K562 (cell line): Measurements from ENCODE around the gene ERGIC3. TPM values are rescaled to one million over a fixed set of nuclear protein-coding genes. Genes with fewer than 3 reads are reported as not detected.

Source experiments
- ATAC-seq: fragments of 200-7000 bp; cut with Tn5 transposase; 3 replicates; pipeline ENCODE4 v1.9.1; 2020; ENCODE audit warnings: moderate library complexity
- BruUV-seq: library from RNA; stranded (reverse); fragments of 400-500 nt; replicated peaks from 2 replicates; lab custom pipeline; 2021; lab: Mats Ljungman, UMichigan
- CTCF ChIA-PET: fragments of 300-600 bp; formaldehyde crosslinking; extraction: SDS; loops from one replicate; lab custom pipeline; 2021; ENCODE audit warnings: low intra/inter-chr PET ratio; lab: Yijun Ruan, JAX
- POLR2A ChIA-PET: fragments of 300-600, 350-650 bp; sonication (Branson Sonifier 250); formaldehyde crosslinking; extraction: SDS; loops from one replicate; lab custom pipeline; 2021; ENCODE audit warnings: antibody characterized with exemption, inconsistent platforms; lab: Yijun Ruan, JAX
- DNase-seq, 4 experiments: peaks; one replicate each; pipeline versions ENCODE4 v3.0.0 to v3.0.0-alpha.2; 2011 to 2018; ENCODE audit warnings: low spot score in 3 of 4, mixed read lengths in 3 of 4; ENCODE audit errors: extremely low read depth in 1 of 4
- FAIRE-seq: peaks from 2 replicates; lab custom pipeline; 2011; peaks lifted over from hg19 to GRCh38; lab: Jason Lieb, UNC
- H2AFZ ChIP-seq: 2 replicates; pipeline ENCODE4 v1.6.0; 2011; ENCODE audit warnings: low read depth, low read length, control low read depth, inconsistent platforms
- H3K27ac ChIP-seq: fragments of 200-600 bp; 3 replicates; pipeline ENCODE4 v1.8.0; 2011; ENCODE audit warnings: low read depth, mild to moderate bottlenecking, control low read depth, inconsistent platforms, low read length, moderate library complexity, mixed read lengths; ENCODE audit errors: extremely low read depth
- H3K27me3 ChIP-seq, 2 experiments: fragments of 300-600 bp in 1 of 2; 2 replicates in 1 of 2; 3 replicates in 1 of 2; pipeline versions ENCODE4 v1.6.0 to v1.8.0; 2011; ENCODE audit warnings: inconsistent platforms in 2 of 2, low read length in 2 of 2, mild to moderate bottlenecking in 1 of 2, mixed read lengths in 1 of 2, moderate library complexity in 1 of 2; ENCODE audit not compliant: control insufficient read depth in 2 of 2, insufficient read depth in 2 of 2
- H3K36me3 ChIP-seq: fragments of 300-600 bp; 3 replicates; pipeline ENCODE4 v1.8.0; 2011; ENCODE audit warnings: mild to moderate bottlenecking, low read length, inconsistent platforms; ENCODE audit not compliant: control insufficient read depth, insufficient read depth
- H3K4me1 ChIP-seq, 2 experiments: fragments of 200-600 bp in 1 of 2; replicated peaks in 1 of 2; 2 replicates in 1 of 2; 3 replicates in 1 of 2; pipeline versions ENCODE4 v1.5.1 to v1.8.0; 2011; ENCODE audit warnings: inconsistent platforms in 2 of 2, low read length in 2 of 2, mild to moderate bottlenecking in 1 of 2, mixed read lengths in 1 of 2, moderate library complexity in 1 of 2; ENCODE audit not compliant: control insufficient read depth in 2 of 2, insufficient read depth in 2 of 2
- H3K4me2 ChIP-seq: 2 replicates; pipeline ENCODE4 v1.6.1; 2011; ENCODE audit warnings: low read length, control low read depth, inconsistent platforms, mixed read lengths; ENCODE audit not compliant: insufficient read depth
- H3K4me3 ChIP-seq: fragments of 200-600 bp; sonication (generic), shearing (Covaris generic); 2 replicates; pipeline ENCODE4 v1.5.1; 2016; ENCODE audit warnings: control low read depth, inconsistent platforms
- H3K79me2 ChIP-seq: fragments of 200-600 bp; 3 replicates; pipeline ENCODE4 v1.8.0; 2011; ENCODE audit warnings: low read length, inconsistent platforms; ENCODE audit not compliant: control insufficient read depth, insufficient read depth
- H3K9ac ChIP-seq, 2 experiments: 2 replicates each; pipeline versions ENCODE4 v1.6.0 to v1.6.1; 2011; ENCODE audit warnings: low read depth in 2 of 2, low read length in 2 of 2, control low read depth in 1 of 2, inconsistent platforms in 1 of 2, mild to moderate bottlenecking in 1 of 2, mixed read lengths in 1 of 2; ENCODE audit not compliant: insufficient read depth in 1 of 2
- H3K9me1 ChIP-seq: one replicate; pipeline ENCODE4 v1.6.0; 2011; ENCODE audit warnings: inconsistent platforms, mild to moderate bottlenecking, low read length, moderate library complexity; ENCODE audit not compliant: control insufficient read depth, insufficient read depth
- H3K9me3 ChIP-seq: replicated peaks from 2 replicates; pipeline ENCODE4 v1.5.1; 2011; ENCODE audit warnings: low read depth, low read length, inconsistent platforms; ENCODE audit not compliant: control insufficient read depth, insufficient read depth
- H4K20me1 ChIP-seq: replicated peaks from 2 replicates; pipeline ENCODE4 v1.6.1; 2011; ENCODE audit warnings: low read length, inconsistent platforms, mixed read lengths; ENCODE audit not compliant: control insufficient read depth, insufficient read depth
- ATF1 ChIP-seq, 2 experiments: fragments of 450-650 bp in 1 of 2; IDR thresholded peaks; 2 replicates each; pipeline ENCODE4 v1.6.1; 2016; ENCODE audit warnings: missing compliant biosample characterization in 1 of 2, missing genetic modification characterization in 1 of 2
- ATF7 ChIP-seq: fragments of 450-650 bp; IDR thresholded peaks from 2 replicates; pipeline ENCODE4 v1.7.1; 2014; ENCODE audit warnings: mild to moderate bottlenecking, moderate library complexity
- CHD1 ChIP-seq: fragments of 200-600 bp; sonication (generic); IDR thresholded peaks from one replicate; pipeline ENCODE4 v1.6.1; 2012; ENCODE audit warnings: mild to moderate bottlenecking, moderate library complexity, low read length, inconsistent platforms
- CREM ChIP-seq: IDR thresholded peaks from 2 replicates; pipeline ENCODE4 v1.6.1; 2014; ENCODE audit warnings: antibody characterized with exemption, low read depth
- FOXK1 ChIP-seq: sonication (generic); formaldehyde crosslinking; IDR thresholded peaks from 2 replicates; pipeline ENCODE4 v1.8.0; 2022; ENCODE audit warnings: missing genetic modification reagents, mild to moderate bottlenecking, borderline replicate concordance
- JUND ChIP-seq, 2 experiments: IDR thresholded peaks; 2 replicates in 1 of 2; 3 replicates in 1 of 2; pipeline ENCODE4 v1.6.1; 2011; ENCODE audit warnings: borderline replicate concordance in 2 of 2, low read depth in 2 of 2, low read length in 2 of 2, improper control_type of control experiment in 1 of 2, missing biosample characterization in 1 of 2, missing genetic modification characterization in 1 of 2, missing genetic modification reagents in 1 of 2
- TRIM28 ChIP-seq: fragments of 450-650 bp; IDR thresholded peaks from 2 replicates; pipeline ENCODE4 v1.6.1; 2017
- ZKSCAN8 ChIP-seq: fragments of 200-800 bp; sonication (Bioruptor generic); IDR thresholded peaks from 2 replicates; pipeline ENCODE4 v1.6.1; 2016; ENCODE audit warnings: missing genetic modification characterization, missing compliant biosample characterization
- WGBS: fragments of 100-300 bp; shearing (Covaris generic); methylation state at CpG from one replicate; pipeline ENCODE4 v1.1.6; 2016; ENCODE audit warnings: low coverage, mixed read lengths; ENCODE audit not compliant: insufficient coverage; ENCODE audit errors: missing lambda C conversion rate; 5-methylcytosine and 5-hydroxymethylcytosine counted together
- in situ Hi-C: fragments of 300-500 bp; cut with MboI; formaldehyde crosslinking; loops from 4 replicates; pipeline ENCODE4 v1.15.0; 2018; ENCODE audit warnings: inconsistent platforms, mixed read lengths
- intact Hi-C: fragments of 100-400 bp; cut with micrococcal nuclease; formaldehyde crosslinking; loops from 2 replicates; pipeline ENCODE4 v1.14.2; 2022
- polyA plus RNA-seq, 8 experiments: library from polyadenylated mRNA; depleted of rRNA in 4 of 8; stranded (reverse) in 5 of 8; unstranded in 3 of 8; fragments of >200 nt; fragmentation: Nextera tagmentation in 2 of 8; fragmentation: Illumina TruSeq in 1 of 8; extraction: Ambion mirVana in 2 of 8; extraction: Trizol in 1 of 8; gene quantifications; 2 replicates each; pipeline versions ENCODE4 v1.2.1 to v1.2.3, GENCODE V29; 2011 to 2014; ENCODE audit warnings: inconsistent platforms in 1 of 8, missing spikeins in 1 of 8
- total RNA-seq, 7 experiments: library from RNA; depleted of rRNA in 6 of 7; stranded (reverse); fragments of >200 nt in 6 of 7; fragmentation: Illumina TruSeq in 2 of 7; extraction: Trizol in 2 of 7; gene quantifications; 2 replicates each; pipeline versions ENCODE4 v1.2.1 to v1.2.3, GENCODE V29; 2011 to 2021; ENCODE audit warnings: low replicate concordance in 1 of 7
- TF ChIP-seq, protein P1 (sequence below), 2 experiments: fragments of 450-650 bp in 1 of 2; sonication (generic) in 1 of 2; formaldehyde crosslinking in 1 of 2; IDR thresholded peaks in 1 of 2; conservative IDR thresholded peaks in 1 of 2; 2 replicates each; pipeline versions ENCODE4 v1.6.1 to v1.8.1; 2016 to 2023; ENCODE audit warnings: mild to moderate bottlenecking in 2 of 2, moderate library complexity in 2 of 2, inconsistent platforms in 1 of 2, missing genetic modification reagents in 1 of 2
- TF ChIP-seq, protein P2 (sequence below): fragments of 250-450 bp; sonication (Bioruptor Pico); IDR thresholded peaks from 2 replicates; pipeline ENCODE4 v1.9.0; 2021; ENCODE audit warnings: mild to moderate bottlenecking

The ERGIC3 gene
- total and polyA plus RNA-seq, 9 of the 15 experiments (the other 6 are each of a cell fraction or from before 2014, with no cell fraction given) = 121 to 278 (median 184) TPM

DNA sequence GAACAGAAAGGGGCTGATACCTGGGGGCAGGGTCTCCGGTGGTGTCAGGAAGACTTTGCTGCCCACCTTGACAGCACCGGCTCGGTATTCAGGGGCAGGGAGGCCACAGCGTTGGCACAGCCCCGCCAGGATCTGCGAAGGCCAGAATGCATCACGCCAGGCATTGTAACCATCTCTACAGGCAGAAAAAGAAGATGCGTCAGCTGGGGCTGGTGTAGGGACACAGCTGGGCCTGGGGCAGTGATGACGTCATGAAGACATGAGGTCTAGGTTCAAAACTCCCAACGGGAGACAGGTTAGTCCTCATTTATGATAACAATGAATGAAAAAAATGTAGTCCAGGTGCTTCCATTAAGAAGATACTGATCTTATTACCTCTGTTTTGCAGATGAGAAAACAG lies 22.0 kb downstream of the ERGIC3 start:
- Histone ChIP-seq H3K4me3 (no peak overlapping the region), H3K79me2 (no peaks in the 10 kb centered on the region), H3K27ac (no peak overlapping the region), H2AFZ (no peak overlapping the region), H3K4me2 (no peak overlapping the region), H3K9me3 (no peaks in the 10 kb centered on the region), H3K9me1 (no peaks in the 10 kb centered on the region), H3K27me3 (peaks cover 2 to 14% of the 10 kb centered on the region in 2 experiments; a peak in 4 of 5 replicates), H3K9ac (no peak overlapping the region), H3K36me3 (no peaks in the 10 kb centered on the region), H4K20me1 (peaks cover 3% of the 10 kb centered on the region; the same call in 1 of the 2 replicates), H3K4me1 (peaks cover 0 to 14% of the 10 kb centered on the region in 2 experiments; a peak in 2 of 5 replicates)
- DNase-seq (peak in 2 of 4 experiments; percentile 12 to 17), FAIRE-seq (no peak), ATAC-seq (no peak)
- ChIA-PET CTCF (no interaction called here), POLR2A (interaction anchor here (2.0 kb wide), 1 partner anchor 9 kb away, joined by 10 read pairs; no protein-coding TSS in a partner anchor)
- 9% methylated on average over 10 of the region's 10 CpGs for WGBS
- intact Hi-C loops (no loop called here), in situ Hi-C loops (no loop called here)
- BruUV-seq = no TSS peak
- TF ChIP-seq ATF1 (CRISPR knock-in tag; IDR thresholded peaks at IDR 0.05) (0 out of 2 replicates have a peak, but pooled peaks have one; percentile 4), ATF1 (tag; IDR thresholded peaks at IDR 0.05) (peak; percentile 75), ZKSCAN8 (CRISPR knock-in tag) (no peak), CREM (peak; percentile 25; the same call in 1 of the 2 replicates), TRIM28 (no peak), ATF7 (peak; percentile 68), CHD1 (no peak), JUND (IDR thresholded peaks at IDR 0.05; ENCODE audit: borderline replicate concordance, low read depth, low read length) (peak; percentile 29; the same call in 1 of the 2 replicates), JUND (tag; IDR thresholded peaks at IDR 0.05; ENCODE audit: borderline replicate concordance, low read depth, low read length) (no peak), FOXK1 (no peak)
- TF ChIP-seq, protein P1, sequence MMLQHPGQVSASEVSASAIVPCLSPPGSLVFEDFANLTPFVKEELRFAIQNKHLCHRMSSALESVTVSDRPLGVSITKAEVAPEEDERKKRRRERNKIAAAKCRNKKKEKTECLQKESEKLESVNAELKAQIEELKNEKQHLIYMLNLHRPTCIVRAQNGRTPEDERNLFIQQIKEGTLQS (IDR thresholded peaks at IDR 0.05) = peak; percentile 82
- TF ChIP-seq, protein P1 (CRISPR knock-in tag; conservative IDR thresholded peaks at IDR 0.05) = no peak
- TF ChIP-seq, protein P2, sequence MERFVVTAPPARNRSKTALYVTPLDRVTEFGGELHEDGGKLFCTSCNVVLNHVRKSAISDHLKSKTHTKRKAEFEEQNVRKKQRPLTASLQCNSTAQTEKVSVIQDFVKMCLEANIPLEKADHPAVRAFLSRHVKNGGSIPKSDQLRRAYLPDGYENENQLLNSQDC (CRISPR knock-in tag) = no peak
